ENCODE results near the gene C5AR2. TPM values are rescaled to one million over a fixed set of nuclear protein-coding genes. Genes with fewer than 3 reads are reported as not detected.

Gene C5AR2
- total and polyA plus RNA-seq, 2 experiments from 2014 or later, result 0.28 TPM; not detected in 1

DNA sequence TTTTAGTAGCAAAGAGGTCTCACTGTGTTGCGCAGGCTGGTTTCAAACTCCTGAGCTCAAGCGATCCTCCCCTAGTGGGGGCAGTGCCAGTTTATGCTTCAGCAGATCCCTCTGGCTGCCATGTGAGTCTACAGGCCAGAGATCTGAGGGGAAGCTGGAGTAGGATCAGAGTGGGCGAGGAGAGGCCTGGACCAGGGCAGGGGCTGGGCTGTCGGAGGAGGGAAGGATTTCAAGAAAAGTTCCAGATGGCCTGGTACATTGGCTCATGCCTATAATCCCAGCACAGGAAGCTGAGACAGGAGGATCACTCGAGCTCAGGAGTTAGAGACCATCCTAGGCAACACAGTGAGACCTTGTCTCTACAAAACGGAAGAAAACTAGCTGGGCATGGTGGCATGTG is 27.0 kb downstream of the C5AR2 start (continued):
- TF ChIP-seq, protein P1, sequence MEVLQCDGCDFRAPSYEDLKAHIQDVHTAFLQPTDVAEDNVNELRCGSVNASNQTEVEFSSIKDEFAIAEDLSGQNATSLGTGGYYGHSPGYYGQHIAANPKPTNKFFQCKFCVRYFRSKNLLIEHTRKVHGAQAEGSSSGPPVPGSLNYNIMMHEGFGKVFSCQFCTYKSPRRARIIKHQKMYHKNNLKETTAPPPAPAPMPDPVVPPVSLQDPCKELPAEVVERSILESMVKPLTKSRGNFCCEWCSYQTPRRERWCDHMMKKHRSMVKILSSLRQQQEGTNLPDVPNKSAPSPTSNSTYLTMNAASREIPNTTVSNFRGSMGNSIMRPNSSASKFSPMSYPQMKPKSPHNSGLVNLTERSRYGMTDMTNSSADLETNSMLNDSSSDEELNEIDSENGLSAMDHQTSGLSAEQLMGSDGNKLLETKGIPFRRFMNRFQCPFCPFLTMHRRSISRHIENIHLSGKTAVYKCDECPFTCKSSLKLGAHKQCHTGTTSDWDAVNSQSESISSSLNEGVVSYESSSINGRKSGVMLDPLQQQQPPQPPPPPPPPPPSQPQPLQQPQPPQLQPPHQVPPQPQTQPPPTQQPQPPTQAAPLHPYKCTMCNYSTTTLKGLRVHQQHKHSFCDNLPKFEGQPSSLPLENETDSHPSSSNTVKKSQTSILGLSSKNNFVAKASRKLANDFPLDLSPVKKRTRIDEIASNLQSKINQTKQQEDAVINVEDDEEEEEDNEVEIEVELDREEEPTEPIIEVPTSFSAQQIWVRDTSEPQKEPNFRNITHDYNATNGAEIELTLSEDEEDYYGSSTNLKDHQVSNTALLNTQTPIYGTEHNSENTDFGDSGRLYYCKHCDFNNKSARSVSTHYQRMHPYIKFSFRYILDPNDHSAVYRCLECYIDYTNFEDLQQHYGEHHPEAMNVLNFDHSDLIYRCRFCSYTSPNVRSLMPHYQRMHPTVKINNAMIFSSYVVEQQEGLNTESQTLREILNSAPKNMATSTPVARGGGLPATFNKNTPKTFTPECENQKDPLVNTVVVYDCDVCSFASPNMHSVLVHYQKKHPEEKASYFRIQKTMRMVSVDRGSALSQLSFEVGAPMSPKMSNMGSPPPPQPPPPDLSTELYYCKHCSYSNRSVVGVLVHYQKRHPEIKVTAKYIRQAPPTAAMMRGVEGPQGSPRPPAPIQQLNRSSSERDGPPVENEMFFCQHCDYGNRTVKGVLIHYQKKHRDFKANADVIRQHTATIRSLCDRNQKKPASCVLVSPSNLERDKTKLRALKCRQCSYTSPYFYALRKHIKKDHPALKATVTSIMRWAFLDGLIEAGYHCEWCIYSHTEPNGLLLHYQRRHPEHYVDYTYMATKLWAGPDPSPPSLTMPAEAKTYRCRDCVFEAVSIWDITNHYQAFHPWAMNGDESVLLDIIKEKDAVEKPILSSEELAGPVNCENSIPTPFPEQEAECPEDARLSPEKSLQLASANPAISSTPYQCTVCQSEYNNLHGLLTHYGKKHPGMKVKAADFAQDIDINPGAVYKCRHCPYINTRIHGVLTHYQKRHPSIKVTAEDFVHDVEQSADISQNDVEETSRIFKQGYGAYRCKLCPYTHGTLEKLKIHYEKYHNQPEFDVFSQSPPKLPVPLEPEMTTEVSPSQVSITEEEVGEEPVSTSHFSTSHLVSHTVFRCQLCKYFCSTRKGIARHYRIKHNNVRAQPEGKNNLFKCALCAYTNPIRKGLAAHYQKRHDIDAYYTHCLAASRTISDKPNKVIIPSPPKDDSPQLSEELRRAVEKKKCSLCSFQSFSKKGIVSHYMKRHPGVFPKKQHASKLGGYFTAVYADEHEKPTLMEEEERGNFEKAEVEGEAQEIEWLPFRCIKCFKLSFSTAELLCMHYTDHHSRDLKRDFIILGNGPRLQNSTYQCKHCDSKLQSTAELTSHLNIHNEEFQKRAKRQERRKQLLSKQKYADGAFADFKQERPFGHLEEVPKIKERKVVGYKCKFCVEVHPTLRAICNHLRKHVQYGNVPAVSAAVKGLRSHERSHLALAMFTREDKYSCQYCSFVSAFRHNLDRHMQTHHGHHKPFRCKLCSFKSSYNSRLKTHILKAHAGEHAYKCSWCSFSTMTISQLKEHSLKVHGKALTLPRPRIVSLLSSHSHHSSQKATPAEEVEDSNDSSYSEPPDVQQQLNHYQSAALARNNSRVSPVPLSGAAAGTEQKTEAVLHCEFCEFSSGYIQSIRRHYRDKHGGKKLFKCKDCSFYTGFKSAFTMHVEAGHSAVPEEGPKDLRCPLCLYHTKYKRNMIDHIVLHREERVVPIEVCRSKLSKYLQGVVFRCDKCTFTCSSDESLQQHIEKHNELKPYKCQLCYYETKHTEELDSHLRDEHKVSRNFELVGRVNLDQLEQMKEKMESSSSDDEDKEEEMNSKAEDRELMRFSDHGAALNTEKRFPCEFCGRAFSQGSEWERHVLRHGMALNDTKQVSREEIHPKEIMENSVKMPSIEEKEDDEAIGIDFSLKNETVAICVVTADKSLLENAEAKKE (CRISPR knock-in tag; IDR thresholded peaks at IDR 0.05), result no peak
- TF ChIP-seq POLR2AphosphoS5 (IDR thresholded peaks at IDR 0.05; ENCODE audit: low read depth) (no peak), EZH2phosphoT487 (IDR thresholded peaks at IDR 0.05; ENCODE audit: unreplicated experiment) (no peak), JUNB (IDR thresholded peaks at IDR 0.05; ENCODE audit: unreplicated experiment) (no peak)

DNA sequence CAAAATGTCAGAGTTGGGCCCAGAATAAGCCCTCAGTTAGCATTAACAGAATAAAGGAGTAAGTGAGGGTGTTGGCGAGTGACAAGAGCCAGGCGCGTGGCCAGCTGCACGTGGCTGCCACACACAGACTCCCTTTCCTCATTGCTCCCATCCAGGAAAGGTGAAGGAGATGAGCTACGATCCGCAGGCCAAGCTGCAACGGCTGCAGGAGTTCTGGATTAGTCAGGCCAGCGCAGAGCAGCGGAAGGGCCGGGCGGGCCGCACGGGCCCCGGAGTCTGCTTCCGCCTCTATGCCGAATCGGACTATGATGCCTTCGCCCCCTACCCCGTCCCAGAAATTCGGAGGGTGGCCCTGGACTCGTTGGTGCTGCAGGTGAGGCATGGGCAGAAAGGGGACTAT is 30.3 kb downstream of the C5AR2 start:
- Mint-ChIP-seq H3K27me3 (ENCODE audit: insufficient read depth, low read depth, poor library complexity) (no peaks in the 10 kb centered on the region), H3K27ac (no peak overlapping the region), H3K9me3 (no peaks in the 10 kb centered on the region), H3K4me1 (no peaks in the 10 kb centered on the region), H3K36me3 (ENCODE audit: low read depth) (peaks cover 90% of the 10 kb centered on the region), H3K4me3 (no peak overlapping the region)
- H3F3A ChIP-seq (replicated peaks; ENCODE audit: low read depth), result no peaks in the 10 kb centered on the region; the same call in 1 of the 2 replicates
- H2AFZ ChIP-seq, result no peak overlapping the region
- no peak overlapping the region for H3K4me2 ChIP-seq
- peaks cover 52% of the 10 kb centered on the region for H3K36me3 ChIP-seq (ENCODE audit: insufficient read depth)
- DNase-seq (ENCODE audit: low spot score) (no peak), ATAC-seq (no peak)
- H4K20me1 ChIP-seq (replicated peaks; ENCODE audit: insufficient read depth), result peaks cover 12% of the 10 kb centered on the region
- H3K79me2 ChIP-seq (replicated peaks; ENCODE audit: insufficient read depth), result no peaks in the 10 kb centered on the region
- no peaks in the 10 kb centered on the region for H3K27me3 ChIP-seq (ENCODE audit: insufficient read depth)
- no peaks in the 10 kb centered on the region for H3K9me2 ChIP-seq (ENCODE audit: insufficient read depth)
- no peak overlapping the region for H3K27ac ChIP-seq (ENCODE audit: low read depth)
- H3K4me3 ChIP-seq, result no peak overlapping the region
- H3K4me1 ChIP-seq (ENCODE audit: insufficient read depth), result no peaks in the 10 kb centered on the region
- no peak for TF ChIP-seq POLR2AphosphoS5 (IDR thresholded peaks at IDR 0.05; ENCODE audit: low read depth)
- no peak for TF ChIP-seq CREB1 (CRISPR knock-in tag; IDR thresholded peaks at IDR 0.05; ENCODE audit: low read depth)
- no peak for TF ChIP-seq ZNF331 (CRISPR knock-in tag; IDR thresholded peaks at IDR 0.05; ENCODE audit: low read depth)
- TF ChIP-seq, protein P2, sequence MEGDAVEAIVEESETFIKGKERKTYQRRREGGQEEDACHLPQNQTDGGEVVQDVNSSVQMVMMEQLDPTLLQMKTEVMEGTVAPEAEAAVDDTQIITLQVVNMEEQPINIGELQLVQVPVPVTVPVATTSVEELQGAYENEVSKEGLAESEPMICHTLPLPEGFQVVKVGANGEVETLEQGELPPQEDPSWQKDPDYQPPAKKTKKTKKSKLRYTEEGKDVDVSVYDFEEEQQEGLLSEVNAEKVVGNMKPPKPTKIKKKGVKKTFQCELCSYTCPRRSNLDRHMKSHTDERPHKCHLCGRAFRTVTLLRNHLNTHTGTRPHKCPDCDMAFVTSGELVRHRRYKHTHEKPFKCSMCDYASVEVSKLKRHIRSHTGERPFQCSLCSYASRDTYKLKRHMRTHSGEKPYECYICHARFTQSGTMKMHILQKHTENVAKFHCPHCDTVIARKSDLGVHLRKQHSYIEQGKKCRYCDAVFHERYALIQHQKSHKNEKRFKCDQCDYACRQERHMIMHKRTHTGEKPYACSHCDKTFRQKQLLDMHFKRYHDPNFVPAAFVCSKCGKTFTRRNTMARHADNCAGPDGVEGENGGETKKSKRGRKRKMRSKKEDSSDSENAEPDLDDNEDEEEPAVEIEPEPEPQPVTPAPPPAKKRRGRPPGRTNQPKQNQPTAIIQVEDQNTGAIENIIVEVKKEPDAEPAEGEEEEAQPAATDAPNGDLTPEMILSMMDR (conservative IDR thresholded peaks at IDR 0.05; ENCODE audit: low read depth in 2 of 2), result no peak
- no peak for TF ChIP-seq EZH2phosphoT487 (IDR thresholded peaks at IDR 0.05; ENCODE audit: unreplicated experiment)
- TF ChIP-seq, protein P3, sequence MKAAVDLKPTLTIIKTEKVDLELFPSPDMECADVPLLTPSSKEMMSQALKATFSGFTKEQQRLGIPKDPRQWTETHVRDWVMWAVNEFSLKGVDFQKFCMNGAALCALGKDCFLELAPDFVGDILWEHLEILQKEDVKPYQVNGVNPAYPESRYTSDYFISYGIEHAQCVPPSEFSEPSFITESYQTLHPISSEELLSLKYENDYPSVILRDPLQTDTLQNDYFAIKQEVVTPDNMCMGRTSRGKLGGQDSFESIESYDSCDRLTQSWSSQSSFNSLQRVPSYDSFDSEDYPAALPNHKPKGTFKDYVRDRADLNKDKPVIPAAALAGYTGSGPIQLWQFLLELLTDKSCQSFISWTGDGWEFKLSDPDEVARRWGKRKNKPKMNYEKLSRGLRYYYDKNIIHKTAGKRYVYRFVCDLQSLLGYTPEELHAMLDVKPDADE (IDR thresholded peaks at IDR 0.05), result no peak
- TF ChIP-seq ZNF114 (CRISPR knock-in tag; IDR thresholded peaks at IDR 0.05), result no peak
- no peak for TF ChIP-seq EZH2 (IDR thresholded peaks at IDR 0.05; ENCODE audit: low read depth, unreplicated experiment)

Measured in GM23338 (cell line).